NT2/D1 (cell line): ENCODE measurements around the gene OR1A1.
"Not testable (repeated sequence)": the region's sequence is repeated elsewhere in the genome, so short reads cannot be mapped to it uniquely, and the experiment has no call there.

Experiments
- DNase-seq: peaks from one replicate; pipeline ENCODE4 v3.0.0-alpha.2; 2011; ENCODE audit warnings: low read depth, low spot score
- H3K27me3 ChIP-seq: 2 replicates; pipeline ENCODE4 v1.6.0; 2011; ENCODE audit warnings: mild to moderate bottlenecking; ENCODE audit not compliant: insufficient read length, insufficient read depth
- H3K36me3 ChIP-seq: 2 replicates; pipeline ENCODE4 v1.6.1; 2011; ENCODE audit warnings: mild to moderate bottlenecking, low read length, mixed read lengths; ENCODE audit not compliant: insufficient read depth, insufficient read length
- H3K4me1 ChIP-seq: 2 replicates; pipeline ENCODE4 v1.5.1; 2011; ENCODE audit not compliant: insufficient read depth, insufficient read length
- H3K4me3 ChIP-seq: 2 replicates; pipeline ENCODE4 v1.5.1; 2011; ENCODE audit warnings: low read depth; ENCODE audit not compliant: insufficient read length
- H3K9ac ChIP-seq: 2 replicates; pipeline ENCODE4 v1.6.0; 2011; ENCODE audit warnings: low read depth; ENCODE audit not compliant: insufficient read length
- H3K9me3 ChIP-seq: 2 replicates; pipeline ENCODE4 v1.5.1; 2011; ENCODE audit warnings: mild to moderate bottlenecking, low read length; ENCODE audit not compliant: insufficient read depth
- SUZ12 ChIP-seq: IDR thresholded peaks from 2 replicates; pipeline ENCODE4 v1.6.1; 2011; ENCODE audit not compliant: insufficient read length, insufficient read depth; ENCODE audit errors: extremely low read depth
- YY1 ChIP-seq: IDR thresholded peaks from 2 replicates; pipeline ENCODE4 v1.6.1; 2011; ENCODE audit not compliant: insufficient read length, insufficient read depth
- ZNF274 ChIP-seq: IDR thresholded peaks from 2 replicates; pipeline ENCODE4 v1.6.1; 2011; ENCODE audit warnings: mild to moderate bottlenecking, low read depth, low read length

OR1A1 gene

GRCh38 chr17:3221850-3222249, 14.4 kb downstream of the OR1A1 start:
- no peak for TF ChIP-seq SUZ12
- no peak for TF ChIP-seq YY1
- TF ChIP-seq ZNF274, result no peak
- no peak overlapping the region for H3K9ac ChIP-seq
- H3K27me3 ChIP-seq, result no peaks in the 10 kb centered on the region
- H3K9me3 ChIP-seq, result no peaks in the 10 kb centered on the region
- H3K4me1 ChIP-seq, result no peaks in the 10 kb centered on the region
- no peak for DNase-seq
- H3K4me3 ChIP-seq, result no peak overlapping the region
- H3K36me3 ChIP-seq, result no peaks in the 10 kb centered on the region

DNA sequence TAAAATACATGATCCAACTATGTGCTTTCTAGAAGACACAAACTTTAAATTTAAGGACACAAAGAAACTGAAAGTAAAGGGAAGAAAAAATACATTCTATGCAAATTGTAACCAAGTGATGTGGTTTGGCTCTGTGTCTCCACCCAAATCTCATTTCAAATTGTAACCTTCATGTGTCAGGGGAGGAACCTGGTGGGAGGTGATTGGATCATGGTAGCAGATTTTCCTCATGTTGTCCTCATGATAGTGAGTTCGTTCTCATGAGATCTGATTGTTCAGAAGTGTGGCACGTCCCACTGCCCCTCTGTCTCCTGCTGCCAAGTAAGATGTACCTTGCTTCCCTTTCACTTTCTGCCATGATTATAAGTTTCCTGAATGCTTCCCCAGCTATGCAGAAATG, 15.0 kb downstream of the OR1A1 start:
- Histone ChIP-seq H3K9me3 (no peaks in the 10 kb centered on the region), H3K27me3 (no peaks in the 10 kb centered on the region), H3K4me1 (no peaks in the 10 kb centered on the region), H3K9ac (no peak overlapping the region), H3K36me3 (no peaks in the 10 kb centered on the region), H3K4me3 (no peak overlapping the region)
- TF ChIP-seq ZNF274, result no peak
- TF ChIP-seq SUZ12, result no peak
- TF ChIP-seq YY1, result no peak
- no peak for DNase-seq

GRCh38 chr17:3224721-3225352, 17.4 kb downstream of the OR1A1 start:
- H3K27me3 ChIP-seq, H3K36me3 ChIP-seq, H3K4me1 ChIP-seq, H3K9me3 ChIP-seq, H3K4me3 ChIP-seq, DNase-seq, H3K9ac ChIP-seq: not testable (repeated sequence)

DNA sequence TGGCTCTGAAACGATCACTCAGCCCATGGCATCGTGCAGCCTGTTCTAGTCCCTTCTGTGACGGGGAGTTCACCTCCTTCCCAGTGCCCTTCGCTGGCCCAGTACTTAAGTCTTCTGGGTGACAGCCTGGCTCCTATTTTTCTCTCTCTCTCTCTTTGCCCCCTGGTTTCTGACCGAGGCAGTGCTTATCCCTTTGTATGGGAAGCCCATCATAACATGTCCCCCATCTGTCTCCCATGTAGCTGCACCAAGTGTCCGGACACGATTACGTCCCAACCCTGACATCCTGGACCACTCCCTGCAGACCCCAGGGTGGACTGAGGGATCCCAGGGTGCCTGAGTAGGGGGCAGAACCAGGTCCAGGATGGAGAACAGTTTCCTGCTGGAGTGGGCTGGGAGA, 24.8 kb downstream of the OR1A1 start:
- DNase-seq, H3K36me3 ChIP-seq, H3K27me3 ChIP-seq, H3K9me3 ChIP-seq, H3K4me1 ChIP-seq, H3K4me3 ChIP-seq, H3K9ac ChIP-seq: not testable (repeated sequence)

DNA sequence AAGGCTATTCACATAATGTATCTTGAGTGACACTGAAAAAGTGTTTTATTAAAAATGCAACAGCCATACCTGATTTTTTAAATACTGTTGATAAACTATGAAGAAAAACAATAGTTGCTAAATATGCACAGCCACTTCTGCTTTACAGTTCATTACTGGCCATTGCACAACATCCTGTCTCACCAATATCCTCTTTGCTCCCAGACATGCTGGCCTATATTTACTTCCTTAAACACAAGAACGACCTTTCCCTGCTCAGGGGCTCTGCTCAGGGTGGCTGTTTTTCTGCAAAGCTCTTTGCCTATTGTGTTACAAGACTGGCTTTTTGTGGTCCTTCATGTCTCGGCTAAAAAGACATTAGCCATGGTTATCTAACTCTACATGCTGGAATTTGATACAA, 31.2 kb downstream of the OR1A1 start:
- not testable (repeated sequence) for H3K9ac ChIP-seq, H3K4me1 ChIP-seq, H3K4me3 ChIP-seq, H3K9me3 ChIP-seq, H3K36me3 ChIP-seq, DNase-seq, H3K27me3 ChIP-seq

GRCh38 chr17:3241044-3241443, 33.6 kb downstream of the OR1A1 start:
- H3K9me3 ChIP-seq, H3K36me3 ChIP-seq, H3K4me1 ChIP-seq, H3K27me3 ChIP-seq, H3K9ac ChIP-seq, DNase-seq, H3K4me3 ChIP-seq: not testable (repeated sequence)

- DNase-seq, H3K27me3 ChIP-seq, H3K36me3 ChIP-seq: not testable (repeated sequence)
These were observed 37.4 kb downstream of the OR1A1 start for GRCh38 chr17:3244841-3245240.

GRCh38 chr17:3249013-3249412, 41.5 kb downstream of the OR1A1 start:
- not testable (repeated sequence) for H3K4me3 ChIP-seq, H3K27me3 ChIP-seq, H3K9ac ChIP-seq, H3K9me3 ChIP-seq, H3K36me3 ChIP-seq, DNase-seq, H3K4me1 ChIP-seq

More at GRCh38 chr17:3244841-3245240, 37.4 kb downstream of the OR1A1 start:
- not testable (repeated sequence) for H3K9ac ChIP-seq, H3K4me1 ChIP-seq, H3K9me3 ChIP-seq, H3K4me3 ChIP-seq

GRCh38 chr17:3256575-3256974, 49.1 kb downstream of the OR1A1 start:
- Histone ChIP-seq H3K4me3 (no peak overlapping the region), H3K27me3 (no peaks in the 10 kb centered on the region), H3K36me3 (no peaks in the 10 kb centered on the region), H3K9me3 (no peaks in the 10 kb centered on the region), H3K9ac (no peak overlapping the region), H3K4me1 (no peaks in the 10 kb centered on the region)
- DNase-seq, result peak; percentile 30
- no peak for TF ChIP-seq SUZ12
